A673 (cell line): ENCODE measurements around the gene LARGE1. TPM values are rescaled to one million over a fixed set of nuclear protein-coding genes. Genes with fewer than 3 reads are reported as not detected.

ENCODE experiments used
- BruUV-seq: library from RNA; stranded (reverse); fragments of 400-500 nt; replicated peaks from 2 replicates; lab custom pipeline; 2021; lab: Mats Ljungman, UMichigan
- CTCF ChIA-PET: fragments of 300-600 bp; sonication (Branson Sonifier 250); formaldehyde crosslinking; loops from one replicate; lab custom pipeline; 2022; ENCODE audit warnings: antibody characterized with exemption; lab: Charles Lee
- POLR2A ChIA-PET: fragments of 300-600 bp; sonication (Branson Sonifier 250); formaldehyde crosslinking; loops from one replicate; lab custom pipeline; 2022; ENCODE audit warnings: antibody characterized with exemption; ENCODE audit not compliant: low non-redundant PET; lab: Charles Lee
- DNase-seq: peaks from one replicate; pipeline ENCODE4 v3.0.0-alpha.2; 2015; ENCODE audit warnings: low spot score
- H3K27ac ChIP-seq: fragments of 200-600 bp; sonication (generic); 2 replicates; pipeline ENCODE4 v1.5.1; 2016; ENCODE audit warnings: mixed run types, low read depth, mild to moderate bottlenecking, mixed read lengths, antibody characterized with exemption, low read length; ENCODE audit not compliant: poor library complexity, severe bottlenecking
- H3K27me3 ChIP-seq: fragments of 200-600 bp; sonication (generic); replicated peaks from 2 replicates; pipeline ENCODE4 v1.6.1; 2017; ENCODE audit warnings: mixed run types, low read depth, mild to moderate bottlenecking, mixed read lengths, antibody characterized with exemption, low read length; ENCODE audit not compliant: insufficient read depth, poor library complexity
- H3K36me3 ChIP-seq: fragments of 200-600 bp; sonication (generic); 2 replicates; pipeline ENCODE4 v1.6.1; 2016; ENCODE audit warnings: mixed run types, mild to moderate bottlenecking, mixed read lengths, antibody characterized with exemption, low read length; ENCODE audit not compliant: insufficient read depth, poor library complexity, severe bottlenecking
- H3K4me1 ChIP-seq: fragments of 200-600 bp; sonication (generic); 2 replicates; pipeline ENCODE4 v1.6.1; 2017; ENCODE audit warnings: mixed run types, mild to moderate bottlenecking, mixed read lengths, antibody characterized with exemption, low read length; ENCODE audit not compliant: insufficient read depth, poor library complexity, severe bottlenecking
- H3K4me3 ChIP-seq: fragments of 200-600 bp; sonication (generic); 2 replicates; pipeline ENCODE4 v1.5.1; 2016; ENCODE audit warnings: low read depth, mixed run types, mild to moderate bottlenecking, mixed read lengths, low read length; ENCODE audit not compliant: poor library complexity, severe bottlenecking
- H3K9me3 ChIP-seq: fragments of 200-600 bp; sonication (generic); 2 replicates; pipeline ENCODE4 v1.6.1; 2016; ENCODE audit warnings: mixed run types, low read depth, mild to moderate bottlenecking, mixed read lengths, antibody characterized with exemption, low read length; ENCODE audit not compliant: poor library complexity, severe bottlenecking
- EZH2 ChIP-seq: fragments of 200-600 bp; sonication (generic); IDR thresholded peaks from 2 replicates; pipeline ENCODE4 v1.6.1; 2017; ENCODE audit warnings: borderline replicate concordance, low read depth, mild to moderate bottlenecking, mixed read lengths, antibody characterized with exemption, low read length; ENCODE audit not compliant: poor library complexity, severe bottlenecking
- intact Hi-C: fragments of 100-400 bp; cut with micrococcal nuclease; formaldehyde crosslinking; loops from one replicate; pipeline ENCODE4 v1.10.0; 2022; ENCODE audit not compliant: unreplicated experiment
- total RNA-seq: library from RNA; stranded (reverse); gene quantifications from 2 replicates; pipeline ENCODE4 v1.2.3, GENCODE V29; 2021
- TF ChIP-seq, protein P1 (sequence below): fragments of 300-800, 200-600 bp; sonication (generic); conservative IDR thresholded peaks from 2 replicates; pipeline ENCODE4 v1.5.1; 2017; ENCODE audit warnings: low read depth, mild to moderate bottlenecking, antibody characterized with exemption, low read length, moderate library complexity, mixed read lengths

LARGE1 gene
- total RNA-seq, 1 experiment from 2014 or later: not detected

DNA sequence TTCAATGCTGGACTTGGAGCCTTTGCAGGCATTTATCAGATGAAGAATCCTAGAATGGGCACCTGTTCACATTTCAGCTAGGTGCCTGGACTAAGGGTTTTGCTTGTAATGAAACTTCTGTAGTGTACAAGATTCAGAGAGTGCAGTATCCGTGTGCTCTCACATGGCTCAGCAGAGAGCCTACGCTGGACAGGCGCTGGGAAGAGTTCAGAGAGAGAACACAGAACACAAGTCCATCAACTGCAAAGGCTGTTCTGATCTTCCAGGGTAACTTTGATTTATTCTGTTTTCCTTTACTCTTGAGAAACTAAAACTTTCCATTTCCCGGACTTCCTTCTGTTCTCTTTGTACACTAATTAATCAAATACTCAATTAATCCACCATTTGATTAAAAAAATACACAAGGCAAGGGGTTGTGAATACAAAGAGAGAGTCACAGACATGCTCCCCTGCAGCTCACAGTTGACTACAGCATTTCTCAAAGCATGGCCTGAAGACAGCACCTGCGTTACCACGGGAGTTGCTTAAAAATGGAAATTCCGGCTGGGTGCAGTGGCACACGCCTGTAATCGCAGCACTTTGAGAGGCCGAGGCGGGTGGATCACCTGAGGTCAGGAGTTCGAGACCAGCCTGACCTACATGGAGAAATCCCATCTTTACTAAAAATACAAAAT lies 393.7 kb downstream of the LARGE1 start:
- Histone ChIP-seq H3K27ac (no peak overlapping the region), H3K4me1 (no peaks in the 10 kb centered on the region), H3K27me3 (no peaks in the 10 kb centered on the region), H3K36me3 (no peaks in the 10 kb centered on the region), H3K4me3 (no peak overlapping the region), H3K9me3 (no peaks in the 10 kb centered on the region)
- no TSS peak for BruUV-seq
- intact Hi-C loops: no loop called here
- ChIA-PET POLR2A (no interaction called here), CTCF (no interaction called here)
- TF ChIP-seq, protein P1, sequence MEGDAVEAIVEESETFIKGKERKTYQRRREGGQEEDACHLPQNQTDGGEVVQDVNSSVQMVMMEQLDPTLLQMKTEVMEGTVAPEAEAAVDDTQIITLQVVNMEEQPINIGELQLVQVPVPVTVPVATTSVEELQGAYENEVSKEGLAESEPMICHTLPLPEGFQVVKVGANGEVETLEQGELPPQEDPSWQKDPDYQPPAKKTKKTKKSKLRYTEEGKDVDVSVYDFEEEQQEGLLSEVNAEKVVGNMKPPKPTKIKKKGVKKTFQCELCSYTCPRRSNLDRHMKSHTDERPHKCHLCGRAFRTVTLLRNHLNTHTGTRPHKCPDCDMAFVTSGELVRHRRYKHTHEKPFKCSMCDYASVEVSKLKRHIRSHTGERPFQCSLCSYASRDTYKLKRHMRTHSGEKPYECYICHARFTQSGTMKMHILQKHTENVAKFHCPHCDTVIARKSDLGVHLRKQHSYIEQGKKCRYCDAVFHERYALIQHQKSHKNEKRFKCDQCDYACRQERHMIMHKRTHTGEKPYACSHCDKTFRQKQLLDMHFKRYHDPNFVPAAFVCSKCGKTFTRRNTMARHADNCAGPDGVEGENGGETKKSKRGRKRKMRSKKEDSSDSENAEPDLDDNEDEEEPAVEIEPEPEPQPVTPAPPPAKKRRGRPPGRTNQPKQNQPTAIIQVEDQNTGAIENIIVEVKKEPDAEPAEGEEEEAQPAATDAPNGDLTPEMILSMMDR: no peak
- TF ChIP-seq EZH2: no peak
- DNase-seq: no peak

DNA sequence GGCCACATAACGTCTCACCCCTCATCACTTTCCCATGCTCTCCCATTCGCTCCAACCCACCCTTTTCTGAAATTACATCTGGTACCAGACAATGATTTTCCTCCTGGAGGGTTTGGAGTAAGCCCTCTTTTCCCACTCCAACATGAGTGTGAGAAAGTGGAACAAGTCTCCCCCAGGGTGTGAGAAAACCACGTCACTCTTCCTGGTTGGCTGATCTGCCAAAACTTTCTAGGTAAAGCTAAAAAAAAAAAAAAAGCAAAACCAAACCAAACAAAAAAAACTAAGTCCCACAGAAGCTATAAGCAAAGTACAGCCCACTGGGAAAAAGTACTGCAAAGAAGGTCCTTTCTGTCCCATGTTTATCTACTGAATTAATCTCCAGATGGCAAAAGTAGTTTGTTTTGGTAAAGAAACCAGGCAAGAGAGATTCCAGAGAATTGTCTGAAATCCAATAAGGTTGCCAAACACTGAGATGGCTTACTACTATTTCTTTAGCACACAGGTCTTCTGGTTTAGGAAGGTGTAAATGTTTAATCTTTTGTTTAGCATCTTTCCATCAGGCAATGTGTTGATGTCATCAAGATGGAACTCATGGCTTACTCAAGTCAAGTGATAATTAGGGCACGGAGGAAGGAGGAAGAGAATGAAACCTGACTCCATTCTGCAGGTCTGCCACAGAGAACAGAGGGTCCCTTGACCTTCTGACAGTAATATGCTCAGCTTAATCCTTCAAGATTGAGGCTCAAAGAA lies 395.6 kb downstream of the LARGE1 start:
- BruUV-seq: no TSS peak
- Histone ChIP-seq H3K36me3 (no peaks in the 10 kb centered on the region), H3K9me3 (no peaks in the 10 kb centered on the region), H3K4me3 (no peak overlapping the region), H3K27ac (no peak overlapping the region), H3K4me1 (no peaks in the 10 kb centered on the region), H3K27me3 (no peaks in the 10 kb centered on the region)
- CTCF ChIA-PET: no interaction called here
- TF ChIP-seq EZH2: no peak
- TF ChIP-seq, protein P1: no peak
- intact Hi-C loops: no loop called here
- POLR2A ChIA-PET: no interaction called here
- DNase-seq: no peak

DNA sequence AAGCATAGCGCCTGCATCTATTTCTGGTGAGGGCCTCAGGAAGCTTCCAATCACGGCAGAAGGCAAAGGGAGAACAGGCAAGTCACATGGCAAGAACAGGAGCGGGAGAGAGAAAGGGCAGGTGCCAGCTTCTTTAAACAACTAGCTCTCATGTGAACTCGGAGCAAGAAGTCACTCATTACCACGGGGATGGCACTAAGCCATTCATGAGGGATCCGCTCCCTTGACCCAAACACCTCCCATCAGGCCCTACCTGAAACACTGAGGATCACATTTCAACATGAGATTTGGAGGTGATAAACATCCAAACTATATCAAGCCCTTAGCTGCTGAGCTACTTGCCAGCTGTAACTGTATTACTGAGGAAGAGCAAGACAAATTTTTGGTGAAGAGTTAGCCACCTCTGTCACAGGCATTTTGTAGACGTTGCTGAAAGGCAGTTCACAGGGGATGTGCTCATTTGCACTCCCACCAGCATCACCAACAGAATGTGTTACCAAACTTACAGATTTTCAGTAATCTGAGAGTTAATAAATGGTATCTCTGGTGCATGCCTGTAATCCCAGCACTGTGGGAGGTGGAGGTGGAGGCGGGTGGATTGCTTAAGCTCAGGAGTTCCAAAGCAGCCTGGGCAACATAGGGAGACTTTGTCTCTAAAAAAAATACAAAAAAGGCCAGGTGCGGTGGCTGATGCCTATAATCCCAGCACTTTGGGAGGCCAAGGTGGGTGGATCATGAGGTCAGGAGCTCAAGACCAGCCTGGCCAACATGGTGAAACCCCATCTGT lies 398.2 kb downstream of the LARGE1 start:
- no peaks in the 10 kb centered on the region for H3K9me3 ChIP-seq
- no peaks in the 10 kb centered on the region for H3K27me3 ChIP-seq
- BruUV-seq: no TSS peak
- CTCF ChIA-PET: no interaction called here
- intact Hi-C loops: no loop called here
- H3K27ac ChIP-seq: no peak overlapping the region
- no peak for DNase-seq
- H3K4me1 ChIP-seq: no peaks in the 10 kb centered on the region
- H3K4me3 ChIP-seq: no peak overlapping the region
- POLR2A ChIA-PET: no interaction called here
- TF ChIP-seq, protein P1: no peak
- TF ChIP-seq EZH2: no peak
- no peaks in the 10 kb centered on the region for H3K36me3 ChIP-seq
